ENCODE data around the gene CCNJL. TPM values are rescaled to one million over a fixed set of nuclear protein-coding genes. Genes with fewer than 3 reads are reported as not detected.

Gene CCNJL
- total and polyA plus RNA-seq, 2 of the 8 experiments (the other 6 are each of a cell fraction or from before 2014, with no cell fraction given) = 34.6 to 44.7 TPM

- TF ChIP-seq KDM4A (IDR thresholded peaks at IDR 0.05; ENCODE audit: low read depth, low read length, severe bottlenecking) = no peak
- TF ChIP-seq TEAD4 (IDR thresholded peaks at IDR 0.05; ENCODE audit: low read depth, low read length) = no peak
- no peak for TF ChIP-seq TAF7 (optimal IDR thresholded peaks at IDR 0.05; ENCODE audit: borderline replicate concordance, low read depth, low read length)
- no peak for TF ChIP-seq TBP (IDR thresholded peaks at IDR 0.05; ENCODE audit: low read depth, low read length)
- TF ChIP-seq KDM1A (IDR thresholded peaks at IDR 0.05; ENCODE audit: borderline replicate concordance, low read length) = no peak
- no peak for TF ChIP-seq MAFK (IDR thresholded peaks at IDR 0.05; ENCODE audit: low read depth, low read length)
- no peak for TF ChIP-seq CEBPB (IDR thresholded peaks at IDR 0.05; ENCODE audit: low read depth, low read length)
- no peak for TF ChIP-seq CHD1 (IDR thresholded peaks at IDR 0.05; ENCODE audit: low read depth, low read length)
These were observed 37.0 kb upstream of the CCNJL start (continued) for GRCh38 chr5:160349249-160349934.

Data from H1 (cell line).